Measurements from ENCODE around the gene DCK. TPM values are rescaled to one million over a fixed set of nuclear protein-coding genes. Genes with fewer than 3 reads are reported as not detected.
A peak's percentile ranks its signal among the peaks of the same experiment; 100 is the strongest.
"Not testable (repeated sequence)": the region's sequence is repeated elsewhere in the genome, so short reads cannot be mapped to it uniquely, and the experiment has no call there.

DCK gene
- total and polyA plus RNA-seq, 9 donors = 5.5 to 12.8 (median 10.0) TPM

DNA sequence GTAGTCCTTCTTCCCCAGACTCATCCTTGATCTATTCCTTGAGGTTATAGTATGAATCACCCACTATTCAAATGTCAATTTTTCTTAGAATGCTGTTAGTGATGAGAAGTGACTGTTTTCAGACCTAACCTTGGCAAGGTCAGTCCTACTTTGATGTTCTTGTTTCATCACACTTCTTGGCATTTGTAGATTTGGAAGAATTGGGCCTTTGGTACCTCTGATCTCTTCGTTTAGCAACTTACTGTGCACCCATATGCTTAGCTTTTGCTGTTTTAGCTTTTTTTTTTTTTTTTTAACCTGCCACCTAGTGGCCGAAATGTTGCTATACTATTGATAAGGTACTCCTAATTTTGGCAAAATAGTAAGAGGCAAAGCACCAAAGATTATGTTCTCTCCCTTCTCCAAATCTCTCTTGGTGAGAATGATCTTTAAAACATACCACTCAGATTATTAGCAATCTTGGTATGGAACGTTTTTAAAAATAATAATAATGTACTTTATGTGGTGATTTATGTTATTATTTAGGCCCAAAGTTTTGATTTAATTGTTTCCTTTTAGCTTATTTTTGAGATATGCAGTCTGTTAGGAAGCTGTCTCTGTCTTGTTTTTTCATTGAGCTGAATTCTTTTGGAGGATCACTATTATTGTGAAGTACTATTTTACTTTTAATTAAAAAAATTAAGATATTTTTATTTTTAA lies 16.6 kb downstream of the DCK start:
- WGBS, 3 donors = 4% methylated on average over 3 of the region's 3 CpGs
- DNase-seq = no peak
- H3K27me3 ChIP-seq = no peaks in the 10 kb centered on the region
- no peaks in the 10 kb centered on the region for H3K36me3 ChIP-seq
- no peak overlapping the region for H3K27ac ChIP-seq
- no peak overlapping the region for H3K4me3 ChIP-seq
- no peaks in the 10 kb centered on the region for H3K4me1 ChIP-seq (ENCODE audit: insufficient read depth)
- TF ChIP-seq POLR2A (IDR thresholded peaks at IDR 0.05) (no peak), EP300 (IDR thresholded peaks at IDR 0.05) (no peak)
- TF ChIP-seq, protein P1, sequence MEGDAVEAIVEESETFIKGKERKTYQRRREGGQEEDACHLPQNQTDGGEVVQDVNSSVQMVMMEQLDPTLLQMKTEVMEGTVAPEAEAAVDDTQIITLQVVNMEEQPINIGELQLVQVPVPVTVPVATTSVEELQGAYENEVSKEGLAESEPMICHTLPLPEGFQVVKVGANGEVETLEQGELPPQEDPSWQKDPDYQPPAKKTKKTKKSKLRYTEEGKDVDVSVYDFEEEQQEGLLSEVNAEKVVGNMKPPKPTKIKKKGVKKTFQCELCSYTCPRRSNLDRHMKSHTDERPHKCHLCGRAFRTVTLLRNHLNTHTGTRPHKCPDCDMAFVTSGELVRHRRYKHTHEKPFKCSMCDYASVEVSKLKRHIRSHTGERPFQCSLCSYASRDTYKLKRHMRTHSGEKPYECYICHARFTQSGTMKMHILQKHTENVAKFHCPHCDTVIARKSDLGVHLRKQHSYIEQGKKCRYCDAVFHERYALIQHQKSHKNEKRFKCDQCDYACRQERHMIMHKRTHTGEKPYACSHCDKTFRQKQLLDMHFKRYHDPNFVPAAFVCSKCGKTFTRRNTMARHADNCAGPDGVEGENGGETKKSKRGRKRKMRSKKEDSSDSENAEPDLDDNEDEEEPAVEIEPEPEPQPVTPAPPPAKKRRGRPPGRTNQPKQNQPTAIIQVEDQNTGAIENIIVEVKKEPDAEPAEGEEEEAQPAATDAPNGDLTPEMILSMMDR (IDR thresholded peaks at IDR 0.05) = peak in 1 of 3 donors; percentile 26
- H3K9me3 ChIP-seq = no peaks in the 10 kb centered on the region
- intact Hi-C loops (cut with DNase I) = no loop called here

DNA sequence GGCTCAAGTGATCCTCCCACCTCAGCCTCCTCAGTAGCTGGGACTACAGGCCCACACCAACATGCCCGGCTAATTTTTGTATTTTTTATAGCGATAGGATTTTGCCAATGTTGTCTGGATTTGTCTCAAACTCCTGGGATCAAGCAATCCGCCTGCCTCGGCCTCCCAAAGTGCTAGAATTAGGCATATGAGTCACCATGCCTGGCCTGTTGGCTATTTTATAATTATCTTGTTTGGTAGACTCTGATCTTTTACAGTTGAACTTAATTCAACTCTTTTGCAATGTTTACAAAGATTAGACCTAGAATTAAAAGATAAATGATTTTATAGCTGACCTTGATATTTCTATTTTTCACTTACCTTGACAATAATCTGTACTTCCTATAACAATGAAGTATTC lies 18.0 kb downstream of the DCK start:
- TF ChIP-seq POLR2A (IDR thresholded peaks at IDR 0.05) = no peak
- TF ChIP-seq EP300 (IDR thresholded peaks at IDR 0.05) = no peak
- TF ChIP-seq, protein P1 (IDR thresholded peaks at IDR 0.05) = no peak
- Histone ChIP-seq H3K27me3 (no peaks in the 10 kb centered on the region), H3K36me3 (no peaks in the 10 kb centered on the region), H3K9me3 (no peaks in the 10 kb centered on the region), H3K4me3 (no peak overlapping the region), H3K27ac (no peak overlapping the region), H3K4me1 (ENCODE audit: insufficient read depth) (no peaks in the 10 kb centered on the region)
- intact Hi-C loops (cut with DNase I) = no loop called here
- WGBS, 3 donors = 92 to 96% (median 93%) methylated on average over 4 of the region's 4 CpGs
- no peak for DNase-seq

DNA sequence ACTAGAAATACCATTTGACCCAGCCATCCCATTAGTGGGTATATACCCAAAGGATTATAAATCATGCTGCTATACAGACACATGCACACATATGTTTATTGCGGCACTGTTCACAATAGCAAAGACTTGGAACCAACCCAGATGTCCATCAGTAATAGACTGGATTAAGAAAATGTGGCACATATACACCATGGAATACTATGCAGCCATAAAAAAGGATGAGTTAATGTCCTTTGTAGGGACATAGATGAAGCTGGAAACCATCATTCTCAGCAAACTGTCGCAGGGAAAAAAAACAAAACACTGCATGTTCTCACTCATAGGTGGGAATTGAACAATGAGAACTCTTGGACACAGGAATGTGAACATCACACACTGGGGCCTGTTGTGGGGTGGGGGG lies 23.9 kb downstream of the DCK start:
- intact Hi-C loops (cut with DNase I); H3K4me1 ChIP-seq (ENCODE audit: insufficient read depth); H3K4me3 ChIP-seq; H3K9me3 ChIP-seq; H3K36me3 ChIP-seq; H3K27ac ChIP-seq; DNase-seq; H3K27me3 ChIP-seq: not testable (repeated sequence)
- 98 to 100% (median 98%) methylated on average over 2 of the region's 2 CpGs for WGBS, 3 donors

DNA sequence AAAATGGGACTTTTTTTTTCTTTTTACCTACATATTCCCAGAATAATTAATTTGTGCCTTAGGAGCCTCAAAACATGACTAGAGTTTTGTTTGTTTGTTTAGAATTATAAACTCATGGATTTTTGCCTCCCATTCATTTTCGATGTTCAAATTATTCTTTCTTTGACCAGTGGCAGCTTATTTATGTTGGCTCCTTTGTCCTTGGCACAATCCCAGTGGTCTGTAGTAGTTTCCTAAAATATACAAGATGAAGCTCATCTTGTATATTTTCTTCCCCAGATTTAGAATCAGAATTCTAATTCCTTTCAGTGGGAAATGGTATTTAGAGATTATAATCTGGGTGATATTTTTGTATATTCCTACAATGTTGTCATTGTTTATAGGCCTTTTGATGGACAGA lies 27.2 kb downstream of the DCK start:
- WGBS, 3 donors = 6 to 17% (median 10%) methylated on average over 1 of the region's 1 CpG
- Histone ChIP-seq H3K9me3 (no peaks in the 10 kb centered on the region), H3K4me1 (ENCODE audit: insufficient read depth) (no peaks in the 10 kb centered on the region), H3K4me3 (no peak overlapping the region), H3K27ac (no peak overlapping the region), H3K27me3 (no peaks in the 10 kb centered on the region), H3K36me3 (no peaks in the 10 kb centered on the region)
- no peak for TF ChIP-seq EP300 (IDR thresholded peaks at IDR 0.05)
- TF ChIP-seq, protein P1 (IDR thresholded peaks at IDR 0.05) = no peak
- TF ChIP-seq POLR2A (IDR thresholded peaks at IDR 0.05) = no peak
- intact Hi-C loops (cut with DNase I) = no loop called here
- no peak for DNase-seq

DNA sequence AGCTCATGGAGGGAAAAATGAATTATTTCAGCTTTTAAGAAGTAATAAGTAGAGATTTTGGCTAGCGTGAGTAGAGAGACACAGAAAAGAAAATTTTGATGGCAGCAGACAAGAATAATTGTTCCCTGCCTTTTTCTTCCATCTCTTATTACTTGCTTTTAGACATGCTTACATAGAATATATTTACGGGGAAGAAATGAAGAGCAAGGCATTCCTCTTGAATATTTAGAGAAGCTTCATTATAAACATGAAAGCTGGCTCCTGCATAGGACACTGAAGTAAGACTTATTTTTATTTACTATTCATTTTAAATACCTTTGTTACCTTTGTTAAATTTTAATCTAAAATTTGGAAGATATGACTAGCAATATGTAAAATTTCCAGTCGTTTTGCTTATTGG lies 32.2 kb downstream of the DCK start:
- no peak for DNase-seq
- no peaks in the 10 kb centered on the region for H3K4me1 ChIP-seq (ENCODE audit: insufficient read depth)
- H3K9me3 ChIP-seq = no peaks in the 10 kb centered on the region
- no peaks in the 10 kb centered on the region for H3K36me3 ChIP-seq
- no peak overlapping the region for H3K27ac ChIP-seq
- intact Hi-C loops (cut with DNase I) = no loop called here
- H3K27me3 ChIP-seq = no peaks in the 10 kb centered on the region
- 71 to 76% (median 73%) methylated on average over 3 of the region's 3 CpGs for WGBS, 3 donors
- H3K4me3 ChIP-seq = no peak overlapping the region
- TF ChIP-seq EP300 (IDR thresholded peaks at IDR 0.05) = no peak
- TF ChIP-seq, protein P1 (IDR thresholded peaks at IDR 0.05) = no peak
- no peak for TF ChIP-seq POLR2A (IDR thresholded peaks at IDR 0.05)
